HepG2 (cell line): Measurements from ENCODE around the gene PPP1R9B. TPM values are rescaled to one million over a fixed set of nuclear protein-coding genes. Genes with fewer than 3 reads are reported as not detected.

Source experiments
- ATF5 ChIP-seq: sonication (generic); formaldehyde crosslinking; IDR thresholded peaks from 2 replicates; pipeline ENCODE4 v1.4.0; 2020; ENCODE audit warnings: mild to moderate bottlenecking, low read depth, missing genetic modification reagents
- CTCF ChIP-seq: sonication (generic); formaldehyde crosslinking; IDR thresholded peaks from 2 replicates; pipeline ENCODE4 v1.5.0; 2020; ENCODE audit warnings: mild to moderate bottlenecking, missing genetic modification reagents, moderate library complexity
- DNMT1 ChIP-seq: sonication (generic); formaldehyde crosslinking; IDR thresholded peaks from 2 replicates; pipeline ENCODE4 v1.5.1; 2020; ENCODE audit warnings: mild to moderate bottlenecking, missing genetic modification reagents
- FOXJ3 ChIP-seq: sonication (generic); formaldehyde crosslinking; IDR thresholded peaks from 2 replicates; pipeline ENCODE4 v1.4.0; 2020; ENCODE audit warnings: missing genetic modification reagents, mild to moderate bottlenecking, borderline replicate concordance
- IKZF5 ChIP-seq: IDR thresholded peaks from 2 replicates; pipeline ENCODE4 v1.6.1; 2018; ENCODE audit warnings: missing genetic modification reagents, mild to moderate bottlenecking, missing compliant biosample characterization
- JDP2 ChIP-seq: sonication (generic); formaldehyde crosslinking; IDR thresholded peaks from 2 replicates; pipeline ENCODE4 v1.8.1; 2022; ENCODE audit warnings: missing genetic modification reagents, borderline replicate concordance
- JUNB ChIP-seq: sonication (generic); formaldehyde crosslinking; IDR thresholded peaks from 2 replicates; pipeline ENCODE4 v1.8.0; 2022; ENCODE audit warnings: missing genetic modification reagents, mild to moderate bottlenecking, borderline replicate concordance
- KDM3A ChIP-seq: IDR thresholded peaks from 2 replicates; pipeline ENCODE4 v1.6.1; 2018; ENCODE audit warnings: low read depth, missing compliant biosample characterization
- KLF15 ChIP-seq: sonication (generic); formaldehyde crosslinking; IDR thresholded peaks from 2 replicates; pipeline ENCODE4 v1.8.1; 2023; ENCODE audit warnings: borderline replicate concordance, mild to moderate bottlenecking, inconsistent platforms, missing genetic modification reagents, mixed read lengths
- MAFF ChIP-seq: IDR thresholded peaks from 2 replicates; pipeline ENCODE4 v1.6.1; 2011; ENCODE audit warnings: low read depth, low read length, improper control_type of control experiment
- MXI1 ChIP-seq: IDR thresholded peaks from 3 replicates; pipeline ENCODE4 v1.6.1; 2012; ENCODE audit warnings: low read depth, low read length, inconsistent platforms, borderline replicate concordance
- NFYB ChIP-seq: sonication (generic); formaldehyde crosslinking; IDR thresholded peaks from 2 replicates; pipeline ENCODE4 v1.4.0; 2020; ENCODE audit warnings: missing genetic modification reagents
- PAX8 ChIP-seq: sonication (generic); formaldehyde crosslinking; IDR thresholded peaks from 2 replicates; pipeline ENCODE4 v1.8.0; 2022; ENCODE audit warnings: mild to moderate bottlenecking, missing genetic modification reagents, borderline replicate concordance
- SIN3B ChIP-seq: fragments of 150-350 bp; IDR thresholded peaks from 2 replicates; pipeline ENCODE4 v1.6.1; 2014; ENCODE audit warnings: low read length
- SKIL ChIP-seq: sonication (generic); formaldehyde crosslinking; IDR thresholded peaks from 2 replicates; pipeline ENCODE4 v1.8.0; 2022; ENCODE audit warnings: missing genetic modification reagents, mild to moderate bottlenecking, moderate library complexity, borderline replicate concordance
- SMAD3 ChIP-seq: sonication (generic); formaldehyde crosslinking; IDR thresholded peaks from 2 replicates; pipeline ENCODE4 v1.4.0; 2020; ENCODE audit warnings: missing genetic modification reagents
- ZNF17 ChIP-seq: sonication (generic); formaldehyde crosslinking; IDR thresholded peaks from 2 replicates; pipeline ENCODE4 v1.5.0; 2020; ENCODE audit warnings: mild to moderate bottlenecking, missing genetic modification reagents
- ZNF296 ChIP-seq: sonication (generic); formaldehyde crosslinking; conservative IDR thresholded peaks from 2 replicates; pipeline ENCODE4 v1.5.0; 2020; ENCODE audit warnings: mild to moderate bottlenecking, missing genetic modification reagents
- ZNF569 ChIP-seq: sonication (generic); formaldehyde crosslinking; IDR thresholded peaks from 2 replicates; pipeline ENCODE4 v1.5.0; 2020; ENCODE audit warnings: mild to moderate bottlenecking, missing genetic modification reagents, moderate library complexity, borderline replicate concordance
- ZNF710 ChIP-seq: sonication (generic); formaldehyde crosslinking; IDR thresholded peaks from 2 replicates; pipeline ENCODE4 v1.5.0; 2020; ENCODE audit warnings: mild to moderate bottlenecking, missing genetic modification reagents, borderline replicate concordance
- ZNF75D ChIP-seq: sonication (generic); formaldehyde crosslinking; IDR thresholded peaks from 2 replicates; pipeline ENCODE4 v1.8.1; 2023; ENCODE audit warnings: missing genetic modification reagents, mild to moderate bottlenecking, borderline replicate concordance
- ZZZ3 ChIP-seq: sonication (generic); formaldehyde crosslinking; IDR thresholded peaks from 2 replicates; pipeline ENCODE4 v1.4.0; 2020; ENCODE audit warnings: missing genetic modification reagents, mild to moderate bottlenecking, borderline replicate concordance
- polyA plus RNA-seq, 8 experiments: library from polyadenylated mRNA; depleted of rRNA in 3 of 8; stranded (reverse) in 7 of 8; unstranded in 1 of 8; fragments of >200 nt; fragmentation: Illumina TruSeq in 4 of 8; extraction: Trizol in 4 of 8; gene quantifications; 2 replicates each; pipeline versions ENCODE4 v1.2.1 to v1.2.3, GENCODE V29; 2011 to 2016; ENCODE audit warnings: low read depth in 4 of 8, missing spikeins in 1 of 8, mixed read lengths in 1 of 8; ENCODE audit not compliant: insufficient read depth in 1 of 8
- total RNA-seq, 5 experiments: library from RNA; depleted of rRNA; stranded (reverse); fragments of >200 nt; fragmentation: Illumina TruSeq; extraction: Trizol; gene quantifications; 2 replicates each; pipeline ENCODE4 v1.2.3, GENCODE V29; 2016; ENCODE audit warnings: low read depth in 1 of 5

The PPP1R9B gene
- total and polyA plus RNA-seq, 2 of the 13 experiments (the other 11 are each of a cell fraction or from before 2014, with no cell fraction given) = 9.4 to 15.8 TPM

- TF ChIP-seq ZZZ3 (CRISPR knock-in tag) = no peak
- no peak for TF ChIP-seq PAX8 (CRISPR knock-in tag)
- no peak for TF ChIP-seq ZNF296
- TF ChIP-seq MAFF = no peak
- no peak for TF ChIP-seq ATF5 (CRISPR knock-in tag)
- no peak for TF ChIP-seq ZNF17 (CRISPR knock-in tag)
- TF ChIP-seq NFYB (CRISPR knock-in tag) = no peak
- no peak; the same call in 1 of the 2 replicates for TF ChIP-seq KDM3A (CRISPR knock-in tag)
- TF ChIP-seq ZNF710 = no peak
- no peak for TF ChIP-seq IKZF5 (CRISPR knock-in tag)
- TF ChIP-seq SKIL = no peak
- no peak for TF ChIP-seq ZNF569 (CRISPR knock-in tag)
- no peak for TF ChIP-seq JUNB (CRISPR knock-in tag)
- TF ChIP-seq SIN3B = no peak
- peak; percentile 33 for TF ChIP-seq CTCF (CRISPR knock-in tag)
- TF ChIP-seq JDP2 (CRISPR knock-in tag) = no peak
- TF ChIP-seq MXI1 = no peak
- no peak for TF ChIP-seq ZNF75D (CRISPR knock-in tag)
- TF ChIP-seq KLF15 (CRISPR knock-in tag) = no peak
- TF ChIP-seq FOXJ3 (CRISPR knock-in tag) = no peak
- no peak for TF ChIP-seq DNMT1 (CRISPR knock-in tag)
- TF ChIP-seq SMAD3 (CRISPR knock-in tag) = no peak
These were observed 20.5 kb downstream of the PPP1R9B start, which contains the start of gene SAMD14 (continued) for GRCh38 chr17:50129728-50130558.
